Endothelial cell of umbilical vein (primary cell): ENCODE data around the gene CCIN.

ENCODE experiments used
- CTCF ChIP-seq, 2 donors: IDR thresholded peaks; 1 replicate in 1 of 2; 2 replicates in 1 of 2; pipeline ENCODE4 v1.5.1; 2011; ENCODE audit warnings: low read length in 2 of 2, mild to moderate bottlenecking in 2 of 2, moderate library complexity in 2 of 2, control low read depth in 1 of 2, inconsistent platforms in 1 of 2, low read depth in 1 of 2; ENCODE audit not compliant: insufficient read depth in 1 of 2; ENCODE audit errors: extremely low read depth in 1 of 2
- MAX ChIP-seq: IDR thresholded peaks from 2 replicates; pipeline ENCODE4 v1.6.1; 2011; ENCODE audit not compliant: insufficient read depth, insufficient read length
- POLR2A ChIP-seq: IDR thresholded peaks from 2 replicates; pipeline ENCODE4 v1.6.1; 2012; ENCODE audit warnings: low read depth, mild to moderate bottlenecking, control low read depth, low read length
- POLR2AphosphoS5 ChIP-seq: IDR thresholded peaks from 2 replicates; pipeline ENCODE4 v1.6.1; 2012; ENCODE audit warnings: low read depth, mild to moderate bottlenecking, control low read depth, low read length, moderate library complexity; ENCODE audit not compliant: insufficient read depth

- no peak for TF ChIP-seq CTCF (IDR thresholded peaks at IDR 0.05; ENCODE audit: extremely low read depth in 1 of 2, insufficient read depth in 1 of 2, low read depth in 1 of 2, low read length in 2 of 2)
- no peak for TF ChIP-seq POLR2A
- TF ChIP-seq MAX, result no peak
- no peak for TF ChIP-seq POLR2AphosphoS5
Measured at GRCh38 chr9:36129139-36129538, 40.0 kb upstream of the CCIN start.
